Fibroblast of gingiva (primary cell): ENCODE results near the gene SND1.

ENCODE experiments used
- DNase-seq: peaks from one replicate; pipeline ENCODE4 v3.0.0-alpha.2; 2011; ENCODE audit warnings: low read depth

SND1 gene

DNA sequence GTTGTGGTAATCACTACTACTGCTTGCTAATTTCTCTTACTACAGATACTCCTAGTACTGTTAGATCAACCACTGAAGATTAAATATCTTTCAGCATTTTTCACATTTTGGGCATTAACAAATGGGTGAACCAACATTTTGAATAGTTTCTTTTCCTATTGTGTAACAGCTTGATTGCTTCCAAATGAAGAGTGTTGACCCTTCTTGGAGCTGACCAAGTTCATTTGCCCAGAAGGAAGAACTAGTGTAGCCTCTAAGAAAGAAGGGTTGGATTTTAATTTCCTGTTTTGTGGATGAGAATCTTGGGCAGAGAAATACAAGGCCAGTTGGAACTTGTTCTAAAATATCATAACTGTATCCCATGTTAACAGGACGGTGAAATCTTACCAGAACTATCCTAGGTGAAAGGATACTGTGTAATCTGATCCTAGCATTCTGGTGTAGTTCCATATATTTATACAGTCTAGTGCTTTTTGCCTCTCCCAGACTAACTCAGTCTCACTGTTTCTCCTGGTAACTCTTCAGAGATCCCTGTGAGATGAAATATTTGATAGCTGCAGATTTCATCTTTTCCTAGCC lies 37.3 kb downstream of the SND1 start:
- peak; percentile 65 for DNase-seq

DNA sequence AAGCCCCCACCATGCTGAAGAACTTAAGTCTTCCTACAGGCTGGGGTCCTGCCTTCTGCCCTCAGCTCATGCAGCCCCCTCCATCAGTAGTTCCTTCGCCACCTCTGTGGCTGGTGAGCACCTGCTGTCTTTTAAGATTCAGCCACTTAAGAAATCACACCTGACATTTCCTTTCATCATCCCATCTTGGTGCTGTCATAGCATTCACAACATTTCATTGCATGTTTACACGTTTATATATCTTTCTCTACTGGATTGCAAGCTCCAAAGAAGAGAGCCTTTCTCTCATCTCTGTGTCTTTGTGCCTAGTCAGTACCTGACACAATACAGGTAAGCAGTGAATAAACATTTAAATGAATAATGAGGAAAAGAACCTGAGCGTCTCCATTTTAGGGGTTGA lies 38.3 kb downstream of the SND1 start:
- DNase-seq = no peak

DNA sequence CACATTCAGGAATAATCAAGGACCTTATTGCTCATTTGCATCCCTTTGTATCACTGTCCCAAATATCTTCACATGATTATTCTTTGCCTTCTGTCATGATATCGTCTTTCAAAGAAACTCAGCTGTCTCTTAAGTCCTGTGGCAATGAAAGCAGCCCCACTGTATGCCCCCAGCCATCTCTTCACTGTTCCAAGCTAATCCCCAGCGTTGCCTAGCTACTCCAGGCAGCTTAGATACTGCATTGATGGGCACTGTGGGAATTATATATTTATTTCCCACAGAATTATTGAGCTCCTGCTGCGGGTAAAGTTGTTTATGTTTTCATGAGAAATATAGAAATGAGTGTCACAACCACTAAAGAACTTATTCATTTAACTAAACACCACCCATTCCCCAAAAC lies 38.8 kb downstream of the SND1 start:
- DNase-seq = no peak

DNA sequence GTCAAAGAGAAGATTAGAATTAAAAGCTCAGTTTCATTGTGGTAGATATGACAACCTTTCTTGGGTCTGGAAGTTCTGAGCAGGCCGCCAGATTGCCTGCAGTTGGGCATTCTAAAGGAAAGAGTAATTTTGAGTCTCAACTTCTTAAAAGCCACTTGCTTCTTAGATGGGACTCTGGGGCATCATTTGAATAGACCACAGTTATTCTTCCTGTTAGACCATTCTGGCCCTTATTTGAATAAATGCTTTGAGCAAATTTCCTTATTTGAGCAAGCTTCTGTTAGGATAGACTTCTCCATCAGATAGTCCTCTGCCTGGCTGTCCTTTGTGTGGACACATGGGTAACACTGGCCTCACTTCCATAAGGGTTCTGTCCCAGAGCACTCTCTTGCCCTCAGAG lies 40.2 kb downstream of the SND1 start:
- DNase-seq = no peak

DNA sequence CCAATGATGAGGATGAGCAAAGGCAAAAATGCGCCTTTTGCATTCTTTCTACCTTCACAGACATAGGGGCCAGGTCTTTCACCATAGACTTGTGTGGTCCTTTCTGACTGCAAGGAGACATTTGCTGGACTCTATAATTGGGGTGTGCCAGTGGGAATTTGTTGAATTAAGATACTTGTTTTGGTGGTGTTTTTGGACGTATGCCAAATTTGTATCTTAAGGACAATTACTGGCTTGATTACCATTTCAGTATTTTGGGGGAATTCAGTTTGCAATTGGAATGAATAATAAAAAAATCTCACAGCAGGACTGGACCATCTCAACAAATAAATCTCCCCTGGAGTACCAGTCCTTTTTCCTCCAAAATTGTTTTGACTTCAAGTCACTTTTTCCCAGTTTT lies 47.9 kb downstream of the SND1 start:
- no peak for DNase-seq

DNA sequence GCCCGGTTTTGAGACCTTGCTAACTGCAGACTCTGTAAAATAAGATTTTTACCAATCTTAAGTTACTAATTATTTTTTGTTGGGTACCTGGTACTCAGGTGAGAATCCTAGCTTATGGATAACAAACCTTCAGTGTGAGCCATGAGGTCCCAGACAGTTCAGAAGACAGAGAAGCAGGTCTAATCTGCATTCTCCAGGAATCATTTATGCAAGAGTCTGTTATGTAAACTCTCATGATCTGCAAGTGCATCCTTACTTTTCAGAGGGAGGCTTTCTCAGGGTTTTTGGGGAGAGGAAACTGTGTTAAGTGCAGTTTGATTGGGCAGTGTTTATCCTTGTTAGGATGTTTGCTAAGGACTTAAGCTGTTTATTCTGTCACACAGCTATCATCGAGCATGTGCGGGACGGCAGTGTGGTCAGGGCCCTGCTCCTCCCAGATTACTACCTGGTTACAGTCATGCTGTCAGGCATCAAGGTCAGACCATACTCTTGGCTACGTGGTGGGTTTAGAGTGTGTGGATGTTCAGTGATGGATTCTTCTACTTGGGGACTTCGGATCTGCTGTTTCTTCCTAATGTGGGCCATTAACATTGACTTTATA lies 50.2 kb downstream of the SND1 start:
- DNase-seq = no peak

DNA sequence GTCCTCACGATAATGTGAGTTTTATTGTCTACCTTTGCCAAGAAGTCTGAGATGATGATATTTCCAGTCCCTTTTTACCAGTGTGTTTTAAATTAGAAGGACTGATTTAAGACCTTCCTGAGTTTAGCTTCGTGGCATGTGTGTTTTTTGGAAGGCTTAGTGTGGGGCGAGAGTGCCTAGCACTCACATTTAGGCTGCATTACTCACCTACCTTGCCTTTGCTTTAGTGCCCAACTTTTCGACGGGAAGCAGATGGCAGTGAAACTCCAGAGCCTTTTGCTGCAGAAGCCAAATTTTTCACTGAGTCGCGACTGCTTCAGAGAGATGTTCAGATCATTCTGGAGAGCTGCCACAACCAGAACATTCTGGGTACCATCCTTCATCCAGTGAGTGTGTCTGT lies 50.9 kb downstream of the SND1 start:
- peak; percentile 49 for DNase-seq

DNA sequence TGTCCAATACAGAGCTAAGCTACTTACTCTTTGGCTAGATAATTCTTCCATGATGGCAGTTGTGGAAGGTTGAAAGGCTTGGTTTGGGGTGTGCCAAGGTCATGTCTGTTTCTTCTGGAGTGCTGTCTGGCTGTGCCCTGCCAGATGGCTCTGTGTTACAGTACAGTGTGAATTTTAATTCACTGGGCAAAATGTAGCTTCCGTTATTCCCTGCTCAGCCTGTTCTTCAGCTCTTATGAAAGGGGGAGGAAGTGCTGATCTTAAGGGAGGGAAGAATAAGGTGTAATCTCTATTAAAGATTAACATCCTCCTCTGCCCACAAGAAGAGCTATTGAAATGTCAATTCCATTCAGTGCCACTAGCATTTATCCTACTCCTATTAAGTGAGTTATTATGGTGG lies 52.2 kb downstream of the SND1 start:
- no peak for DNase-seq

DNA sequence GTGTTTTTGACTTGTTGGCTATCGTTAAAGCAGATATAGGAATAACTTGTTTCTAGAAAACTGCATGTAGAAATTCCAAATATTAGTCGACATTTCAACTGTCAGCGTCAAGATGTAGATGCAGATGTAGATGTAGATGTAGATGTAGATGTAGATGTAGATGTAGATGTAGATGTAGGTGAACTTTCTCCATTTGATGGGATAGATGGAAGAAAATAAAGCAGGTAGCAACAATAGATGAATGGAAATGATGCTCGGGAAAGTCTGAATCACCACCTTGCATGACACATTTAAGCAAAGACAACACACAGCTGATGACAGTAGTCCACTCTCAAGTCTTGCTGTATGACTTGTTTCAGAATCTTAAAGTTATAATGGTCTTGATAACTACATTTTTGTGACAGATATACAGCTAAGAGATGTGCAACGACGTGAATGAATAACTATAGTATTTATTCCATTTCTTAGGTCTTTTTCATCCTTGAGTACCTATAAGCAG lies 53.5 kb downstream of the SND1 start:
- DNase-seq = no peak

DNA sequence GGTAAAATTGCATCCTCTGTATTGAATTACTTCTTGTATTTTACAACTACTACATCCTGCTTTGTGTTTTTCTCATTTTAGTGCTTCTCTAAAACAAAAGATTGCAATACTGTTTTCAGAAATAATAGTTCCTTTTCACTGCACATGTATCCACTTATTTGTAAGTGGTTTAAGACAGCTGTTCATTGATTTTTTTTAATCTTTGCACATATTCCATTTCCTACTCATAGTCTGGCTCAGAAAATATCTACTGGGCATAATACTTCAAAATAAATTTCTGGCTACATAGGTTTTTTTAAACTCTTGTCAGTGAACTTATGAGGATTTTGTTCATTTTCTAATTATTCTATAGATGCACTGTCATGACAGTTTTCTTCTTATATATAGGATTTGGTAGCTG lies 54.8 kb downstream of the SND1 start:
- peak; percentile 14 for DNase-seq

DNA sequence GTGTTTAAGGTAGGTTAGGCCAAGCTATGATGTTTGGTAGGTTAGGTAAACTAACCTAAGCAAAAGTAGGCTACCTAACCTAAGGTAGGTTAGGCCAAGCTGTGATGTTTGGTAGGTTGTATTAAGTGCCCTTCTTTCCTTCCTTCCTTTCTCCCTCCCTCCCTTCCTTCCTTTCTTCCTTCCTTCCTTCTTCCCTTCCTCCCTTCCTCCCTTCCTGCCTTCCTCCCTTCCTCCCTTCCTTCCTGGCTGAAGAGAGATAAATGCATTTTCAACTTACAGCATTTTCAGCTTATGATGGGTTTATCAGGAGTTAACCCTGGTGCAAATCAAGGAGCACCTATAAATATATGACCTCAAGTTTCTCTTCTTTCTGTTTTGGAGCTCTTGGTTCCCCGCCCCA lies 56.2 kb downstream of the SND1 start:
- DNase-seq = no peak

DNA sequence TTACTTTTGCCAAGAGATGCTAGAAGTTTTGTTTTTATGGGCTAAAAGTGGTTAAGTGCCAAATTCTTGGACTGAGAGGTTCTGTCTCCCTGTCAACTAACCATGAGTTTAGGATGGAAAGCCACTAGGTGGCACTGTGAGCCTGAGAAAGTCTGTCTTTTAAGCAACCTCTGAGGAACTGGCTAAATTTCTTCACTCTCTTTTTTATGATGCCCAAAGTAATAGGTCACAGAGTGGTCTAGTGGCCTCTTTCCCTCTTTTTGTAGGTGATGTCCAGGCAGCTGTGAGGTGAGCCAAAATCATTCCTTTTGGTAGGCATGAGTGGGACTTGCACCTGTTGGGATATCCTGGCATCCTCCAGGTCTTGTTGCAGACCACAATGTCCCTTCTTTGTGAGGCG lies 56.8 kb downstream of the SND1 start:
- DNase-seq = peak; percentile 86

DNA sequence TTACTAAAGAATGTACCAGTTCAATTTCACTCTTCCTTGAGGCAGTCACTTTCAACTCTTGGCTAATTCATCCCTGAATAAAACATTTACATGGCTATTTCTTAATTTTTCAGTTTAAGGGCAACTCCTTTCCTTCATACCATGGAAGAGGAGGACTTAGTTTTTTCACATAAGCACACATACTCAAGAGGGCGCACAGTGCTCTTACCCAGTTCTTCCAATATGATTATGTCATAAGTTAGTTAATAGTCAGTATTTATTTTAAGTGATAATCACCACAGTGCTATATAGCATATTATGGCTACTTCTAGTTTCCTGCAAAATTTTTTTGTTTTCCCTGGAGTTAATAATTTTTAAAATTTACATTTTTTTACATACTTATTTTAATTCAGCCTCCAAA lies 58.6 kb downstream of the SND1 start:
- DNase-seq = no peak

DNA sequence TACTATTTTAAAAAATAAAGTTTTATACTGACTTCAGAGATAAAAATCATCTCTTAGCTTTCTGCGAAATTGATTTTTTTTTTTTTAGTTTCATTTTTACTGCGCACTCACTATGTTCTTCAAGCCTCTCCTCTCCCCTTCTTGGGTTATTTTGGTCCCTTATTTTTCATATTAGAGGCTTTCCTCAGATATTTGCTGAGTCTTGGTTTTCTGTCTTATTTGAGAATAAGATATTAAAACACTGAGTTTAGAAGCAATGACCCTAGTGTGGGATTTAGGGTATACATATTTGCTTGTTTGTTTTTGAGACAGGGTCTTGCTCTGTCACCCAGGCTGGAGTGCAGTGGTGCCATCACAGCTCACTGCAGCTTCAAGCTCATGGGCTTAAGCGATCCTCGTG lies 59.9 kb downstream of the SND1 start:
- DNase-seq = no peak

DNA sequence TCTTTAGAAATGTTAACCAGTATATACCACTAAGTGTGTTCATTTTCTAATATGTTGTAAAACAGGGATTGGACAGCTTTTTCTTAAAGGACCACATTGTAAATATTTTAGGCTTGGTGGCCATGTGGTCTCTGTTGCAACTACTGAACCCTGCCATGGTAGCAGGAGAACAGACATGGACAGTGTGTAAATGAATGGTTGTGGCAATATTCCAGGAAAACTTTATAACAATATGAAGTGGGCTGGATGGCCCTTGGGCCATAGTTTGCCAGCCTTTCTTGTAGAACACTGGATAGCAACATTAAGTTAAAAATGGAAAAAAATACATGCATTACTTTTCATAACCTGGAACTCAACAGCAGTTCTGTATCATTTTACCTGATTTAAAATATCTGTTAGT lies 61.0 kb downstream of the SND1 start:
- no peak for DNase-seq

DNA sequence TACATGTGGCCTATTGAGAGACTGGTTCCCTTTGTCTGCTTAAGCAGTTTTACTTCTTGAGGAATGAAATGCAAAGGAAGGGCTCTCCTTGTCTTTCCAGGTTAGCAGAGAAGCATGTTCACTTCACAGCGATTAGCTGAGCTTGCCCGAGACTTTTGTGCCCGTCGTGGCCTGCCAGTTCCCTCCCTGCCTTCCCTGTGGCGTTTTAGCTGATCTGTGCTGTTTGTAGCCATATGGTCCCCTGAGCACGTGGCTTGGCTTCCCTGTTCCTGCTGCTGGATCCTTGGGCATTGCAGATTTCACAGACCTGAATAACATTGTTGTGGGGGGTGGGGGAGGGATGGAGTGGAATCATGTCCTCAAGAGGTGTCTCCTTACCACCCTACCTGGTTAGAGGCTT lies 61.8 kb downstream of the SND1 start:
- no peak for DNase-seq

DNA sequence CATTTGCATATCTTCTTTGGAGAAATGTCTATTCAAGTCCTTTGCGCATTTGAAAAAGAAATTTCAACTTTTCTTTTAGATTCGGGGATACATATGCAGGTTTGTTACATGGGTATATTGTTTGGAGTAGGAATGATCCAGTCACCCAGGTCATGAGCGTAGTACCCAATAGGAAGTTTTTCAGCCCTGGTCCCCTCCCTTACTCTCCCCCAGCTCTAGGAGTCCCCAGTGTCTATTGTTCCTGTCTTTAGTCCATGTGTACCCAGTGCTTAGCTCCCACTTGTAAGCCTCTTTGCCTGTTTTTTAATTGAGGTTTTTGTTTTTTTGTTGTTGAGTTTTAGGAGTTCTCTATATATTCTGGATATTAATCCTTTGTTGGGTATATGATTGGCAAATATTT lies 63.3 kb downstream of the SND1 start:
- DNase-seq = no peak

DNA sequence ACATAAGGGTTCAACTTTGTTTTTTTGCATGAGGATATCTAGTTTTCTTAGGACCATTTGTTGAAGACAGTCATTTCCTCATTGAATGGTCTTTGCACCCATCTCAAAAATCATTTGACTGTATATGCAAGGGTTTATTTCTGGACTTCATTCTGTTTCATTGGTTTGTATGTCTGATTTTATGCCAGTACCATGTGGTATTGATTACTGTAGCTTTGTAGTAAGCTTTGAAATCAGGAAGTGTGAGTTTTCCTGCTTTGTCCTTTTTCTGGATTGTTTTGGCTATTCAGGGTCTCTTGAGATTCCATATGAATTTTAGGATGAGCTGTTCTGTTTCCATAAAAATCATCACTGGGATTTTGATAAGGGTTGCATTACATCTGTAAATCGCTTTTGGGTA lies 63.9 kb downstream of the SND1 start:
- peak; percentile 60 for DNase-seq

DNA sequence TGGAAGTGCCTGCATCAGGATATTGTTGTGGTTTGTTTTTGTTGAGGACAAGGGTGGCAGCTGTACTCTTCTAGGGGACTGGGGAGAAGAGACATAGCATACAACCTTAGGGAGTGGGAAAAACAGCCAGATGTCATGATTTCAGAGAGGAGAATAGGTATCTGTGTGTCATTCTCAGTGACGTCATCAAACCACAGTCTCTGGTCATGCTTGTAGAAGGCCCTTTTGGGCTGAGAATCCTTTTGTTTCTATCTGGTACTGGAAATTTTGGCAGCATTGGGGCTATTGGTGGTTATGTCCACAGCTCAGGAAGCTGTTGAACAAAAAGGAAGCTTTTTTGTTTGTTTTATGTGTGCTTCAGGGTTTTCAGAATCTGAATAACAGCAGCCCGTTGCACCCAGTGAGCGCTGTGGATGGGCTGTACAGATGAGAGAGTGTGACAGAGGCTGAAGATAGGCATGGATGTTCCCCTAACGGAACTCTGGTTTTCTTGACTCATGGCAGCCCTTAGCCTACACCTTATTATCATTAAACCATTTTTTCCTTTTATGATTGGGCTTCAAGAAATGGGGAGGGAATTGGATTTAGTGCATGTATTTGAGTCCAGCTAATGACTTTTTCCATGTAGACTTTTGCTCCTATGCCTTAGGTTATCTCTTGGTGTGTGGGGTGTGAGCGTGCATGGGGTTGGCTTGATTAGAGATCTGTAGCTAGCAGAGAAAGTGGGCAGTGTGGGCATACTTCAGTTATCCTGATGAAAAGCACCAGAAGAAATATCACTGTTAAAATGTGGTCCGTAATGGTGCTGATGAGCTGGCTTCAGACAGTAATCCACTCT lies 65.7 kb downstream of the SND1 start:
- no peak for DNase-seq

DNA sequence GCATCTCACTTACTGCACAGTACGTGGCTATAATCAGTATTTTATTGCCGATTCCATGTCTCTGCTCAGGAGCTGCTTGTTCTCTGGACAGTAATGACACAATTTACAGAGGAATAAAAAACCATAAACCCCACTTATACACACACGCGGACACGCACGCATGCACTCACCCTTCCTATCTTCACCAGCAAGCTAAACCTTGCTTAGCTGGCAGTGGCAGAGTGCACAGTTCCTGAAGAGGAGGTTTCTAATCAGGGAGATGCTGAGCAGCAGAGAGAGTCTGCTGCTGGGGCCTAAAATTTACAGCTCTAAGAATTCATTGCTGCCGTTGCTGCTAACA lies 66.3 kb downstream of the SND1 start:
- no peak for DNase-seq

DNA sequence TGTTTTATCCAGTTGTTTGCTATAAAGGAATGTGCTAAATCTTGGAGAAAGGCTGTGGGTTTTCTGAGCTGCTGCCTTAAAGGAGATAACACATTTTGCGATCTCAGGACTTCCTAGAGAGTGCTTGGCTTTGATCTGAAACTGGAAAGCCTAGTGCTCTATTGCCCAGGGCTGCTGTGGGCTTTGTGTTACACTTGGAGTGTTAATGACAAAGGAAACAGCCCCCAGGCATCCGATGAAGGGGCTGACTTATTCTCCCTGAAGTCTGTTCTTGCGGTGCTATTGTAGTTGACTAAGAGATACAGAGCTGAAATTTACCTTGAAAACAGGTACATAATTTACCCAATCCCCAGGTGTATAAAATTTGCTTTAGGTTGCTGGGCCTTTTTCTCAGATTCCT lies 74.5 kb downstream of the SND1 start:
- DNase-seq = no peak

DNA sequence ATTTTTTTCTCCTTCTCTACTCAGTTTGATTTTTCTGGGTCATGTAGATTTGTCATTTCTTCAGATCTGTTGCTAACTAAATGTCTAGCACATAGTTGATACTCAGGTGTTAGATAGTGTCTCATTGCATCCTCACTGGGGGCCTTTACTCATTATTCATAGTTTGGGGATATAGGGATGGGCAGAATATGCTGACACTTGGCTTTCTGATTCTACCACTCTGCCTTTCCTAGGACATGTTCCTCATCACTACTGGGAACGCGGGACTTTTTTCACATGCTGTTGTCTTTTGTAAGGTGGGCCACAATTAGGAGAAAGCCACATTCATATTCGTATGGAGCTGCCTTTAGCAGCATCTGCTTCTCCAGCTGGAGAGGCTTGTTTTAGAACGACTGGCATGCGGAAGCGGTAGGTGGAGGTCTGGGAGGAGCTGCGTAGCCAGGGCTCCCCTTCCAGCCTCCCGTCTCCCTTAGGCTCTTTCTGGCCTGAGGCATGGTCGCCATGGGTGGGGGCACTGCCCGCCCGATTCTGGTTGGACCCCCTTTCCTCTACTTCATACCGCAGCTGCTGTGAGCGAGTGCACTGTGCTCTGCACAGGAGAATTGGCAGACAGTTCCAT lies 78.8 kb downstream of the SND1 start:
- DNase-seq = no peak

DNA sequence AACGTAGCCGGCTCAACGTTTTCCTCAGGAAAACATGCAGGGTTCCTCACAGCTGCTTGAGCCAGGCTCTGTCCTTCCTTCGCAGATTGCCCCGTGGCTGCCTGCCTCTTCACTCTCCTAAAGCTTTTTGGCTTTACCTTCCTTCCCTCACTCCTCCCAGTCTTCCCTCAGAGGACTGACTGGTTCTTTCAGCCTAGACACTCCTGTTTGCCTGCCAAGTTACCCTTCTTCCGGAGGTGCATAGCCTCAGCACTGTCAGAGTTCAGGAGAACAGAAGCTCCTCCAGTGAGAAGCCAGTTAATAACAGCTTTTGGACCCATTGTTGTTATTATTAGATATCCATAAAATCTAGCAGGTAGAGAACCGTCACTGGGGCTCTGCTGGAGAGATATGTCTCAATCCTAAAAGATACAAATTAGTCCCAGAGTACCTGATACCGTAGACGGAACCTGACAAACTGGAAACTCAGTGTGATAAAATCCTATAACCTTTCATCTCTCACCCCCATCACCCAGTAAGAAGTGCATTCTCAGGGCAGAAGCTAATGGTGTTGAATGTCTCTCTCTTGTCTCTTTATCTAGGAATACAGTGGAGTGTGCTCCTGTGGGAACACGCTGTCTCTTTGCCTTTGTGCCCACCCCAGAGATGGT lies 79.6 kb downstream of the SND1 start:
- DNase-seq = no peak
